ENCODE results near the gene CCL16. TPM values are rescaled to one million over a fixed set of nuclear protein-coding genes. Genes with fewer than 3 reads are reported as not detected.
"Not testable (repeated sequence)": the region's sequence is repeated elsewhere in the genome, so short reads cannot be mapped to it uniquely, and the experiment has no call there.

The CCL16 gene
- total and polyA plus RNA-seq, 8 donors = 0.14 to 0.30 TPM; not detected in 6

DNA sequence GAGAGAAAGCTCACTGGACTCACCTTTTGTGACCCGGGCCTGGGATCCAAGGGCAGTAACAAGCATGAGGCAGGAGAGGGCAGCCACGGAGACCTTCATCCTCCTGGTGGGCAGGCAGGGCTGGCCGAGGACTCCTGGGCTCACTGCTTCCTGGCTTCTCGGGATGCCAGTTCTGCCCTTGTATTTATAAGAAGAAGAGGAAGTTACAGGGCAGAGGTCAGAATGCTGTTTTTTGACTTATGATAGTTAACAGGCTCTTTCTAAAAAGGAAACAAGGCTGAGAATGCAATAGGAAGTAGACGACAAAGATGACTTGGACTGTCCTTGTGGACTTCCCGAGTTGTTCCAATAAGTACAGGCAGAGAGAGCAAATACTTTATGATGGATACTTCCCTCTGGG lies 36.5 kb upstream of the CCL16 start, which contains the start of gene CCL23:
Gene CCL23 (minus strand): TSS at position 174 of the 400 bp plus-strand sequence. CDS start 75 bp downstream, at position 99.
- H3K27me3 ChIP-seq = no peaks in the 10 kb centered on the region
- H3K9me3 ChIP-seq = no peaks in the 10 kb centered on the region
- intact Hi-C loops (cut with DNase I) = no loop called here
- TF ChIP-seq, protein P1, sequence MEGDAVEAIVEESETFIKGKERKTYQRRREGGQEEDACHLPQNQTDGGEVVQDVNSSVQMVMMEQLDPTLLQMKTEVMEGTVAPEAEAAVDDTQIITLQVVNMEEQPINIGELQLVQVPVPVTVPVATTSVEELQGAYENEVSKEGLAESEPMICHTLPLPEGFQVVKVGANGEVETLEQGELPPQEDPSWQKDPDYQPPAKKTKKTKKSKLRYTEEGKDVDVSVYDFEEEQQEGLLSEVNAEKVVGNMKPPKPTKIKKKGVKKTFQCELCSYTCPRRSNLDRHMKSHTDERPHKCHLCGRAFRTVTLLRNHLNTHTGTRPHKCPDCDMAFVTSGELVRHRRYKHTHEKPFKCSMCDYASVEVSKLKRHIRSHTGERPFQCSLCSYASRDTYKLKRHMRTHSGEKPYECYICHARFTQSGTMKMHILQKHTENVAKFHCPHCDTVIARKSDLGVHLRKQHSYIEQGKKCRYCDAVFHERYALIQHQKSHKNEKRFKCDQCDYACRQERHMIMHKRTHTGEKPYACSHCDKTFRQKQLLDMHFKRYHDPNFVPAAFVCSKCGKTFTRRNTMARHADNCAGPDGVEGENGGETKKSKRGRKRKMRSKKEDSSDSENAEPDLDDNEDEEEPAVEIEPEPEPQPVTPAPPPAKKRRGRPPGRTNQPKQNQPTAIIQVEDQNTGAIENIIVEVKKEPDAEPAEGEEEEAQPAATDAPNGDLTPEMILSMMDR (IDR thresholded peaks at IDR 0.05) = no peak
- H3K27ac ChIP-seq = no peak within 1 kb of the TSS
- H3K36me3 ChIP-seq = no peaks in the 10 kb centered on the region
- peak in 1 of 4 donors; percentile 31 for ATAC-seq
- DNase-seq = no peak
- H3K4me3 ChIP-seq = no peak within 1 kb of the TSS
- no peak for FAIRE-seq
- H3K4me1 ChIP-seq = no peaks in the 10 kb centered on the region
- 42 to 59% methylated on average over 6 of the region's 6 CpGs for WGBS, 2 donors

DNA sequence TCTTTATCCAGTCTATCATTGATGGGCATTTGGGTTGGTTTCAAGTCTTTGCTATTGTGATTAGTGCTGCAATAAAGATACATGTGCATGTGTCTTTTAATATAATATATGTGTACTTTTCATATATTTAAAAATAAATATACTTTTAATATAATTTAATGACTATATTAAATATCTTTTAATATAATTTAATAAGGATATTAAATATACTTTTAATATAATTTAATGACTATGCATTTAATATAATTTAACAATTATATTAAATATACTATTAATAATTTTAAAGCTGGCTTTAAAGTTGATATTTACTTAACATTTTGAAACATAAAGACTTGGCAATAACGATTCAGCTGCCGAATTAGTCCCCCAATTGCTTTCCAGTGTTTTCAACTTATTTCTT lies 35.3 kb upstream of the CCL16 start:
- FAIRE-seq = no peak

DNA sequence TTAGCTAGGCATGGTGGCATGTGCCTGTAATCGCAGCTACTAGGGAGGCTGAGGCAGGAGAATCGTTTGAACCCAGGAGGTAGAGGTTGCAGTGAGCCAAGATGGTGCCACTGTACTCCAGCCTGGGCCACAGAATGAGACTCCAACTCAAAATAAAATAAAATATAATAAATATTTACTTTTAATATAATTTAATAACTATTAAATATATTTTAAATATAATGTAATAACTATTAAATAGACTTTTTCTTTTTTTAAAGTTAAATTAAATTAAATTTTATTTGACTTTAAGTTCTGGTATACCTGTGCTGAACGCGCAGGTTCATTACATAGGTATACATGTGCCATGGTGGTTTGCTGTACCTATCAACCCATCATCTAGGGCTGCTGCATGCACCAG lies 34.6 kb upstream of the CCL16 start:
- DNase-seq; H3K4me1 ChIP-seq; intact Hi-C loops (cut with DNase I); ATAC-seq; H3K4me3 ChIP-seq; FAIRE-seq; H3K9me3 ChIP-seq; H3K27ac ChIP-seq; H3K36me3 ChIP-seq; H3K27me3 ChIP-seq: not testable (repeated sequence)
- WGBS, 2 donors = 85 to 87% methylated on average over 4 of the region's 4 CpGs

More for the DNA sequence above, 35.3 kb upstream of the CCL16 start:
- Histone ChIP-seq H3K36me3 (no peaks in the 10 kb centered on the region), H3K4me3 (no peak overlapping the region), H3K9me3 (no peaks in the 10 kb centered on the region), H3K27ac (no peak overlapping the region), H3K4me1 (no peaks in the 10 kb centered on the region), H3K27me3 (no peaks in the 10 kb centered on the region)
- intact Hi-C loops (cut with DNase I) = no loop called here
- 74 to 92% methylated on average over 2 of the region's 2 CpGs for WGBS, 2 donors
- ATAC-seq (no peak), DNase-seq (no peak)
- TF ChIP-seq, protein P1 (IDR thresholded peaks at IDR 0.05) = no peak

DNA sequence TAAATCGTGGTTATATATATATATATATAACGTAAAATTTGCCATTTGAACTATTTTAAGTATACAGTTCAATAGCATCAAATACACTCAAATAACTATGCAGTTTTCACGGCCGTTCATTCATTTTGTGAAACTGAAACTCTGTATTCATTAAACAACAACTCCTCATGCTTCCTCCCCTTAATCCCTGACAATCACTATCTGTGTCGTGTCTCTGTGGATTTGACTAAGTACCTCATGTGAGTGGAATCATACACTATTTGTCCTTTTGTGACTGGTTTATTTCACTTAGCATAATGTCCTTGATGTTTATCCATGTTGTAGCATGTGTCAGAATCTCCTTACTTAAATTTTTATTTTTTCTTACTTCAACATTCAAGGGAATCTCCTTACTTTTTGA lies 33.6 kb upstream of the CCL16 start:
- ATAC-seq = no peak
- DNase-seq = no peak
- Histone ChIP-seq H3K27me3 (no peaks in the 10 kb centered on the region), H3K4me3 (no peak overlapping the region), H3K36me3 (no peaks in the 10 kb centered on the region), H3K9me3 (no peaks in the 10 kb centered on the region), H3K27ac (no peak overlapping the region), H3K4me1 (no peaks in the 10 kb centered on the region)
- TF ChIP-seq, protein P1 (IDR thresholded peaks at IDR 0.05) = no peak
- FAIRE-seq = no peak
- WGBS, 2 donors = 69 to 71% methylated on average over 5 of the region's 5 CpGs
- intact Hi-C loops (cut with DNase I) = no loop called here

DNA sequence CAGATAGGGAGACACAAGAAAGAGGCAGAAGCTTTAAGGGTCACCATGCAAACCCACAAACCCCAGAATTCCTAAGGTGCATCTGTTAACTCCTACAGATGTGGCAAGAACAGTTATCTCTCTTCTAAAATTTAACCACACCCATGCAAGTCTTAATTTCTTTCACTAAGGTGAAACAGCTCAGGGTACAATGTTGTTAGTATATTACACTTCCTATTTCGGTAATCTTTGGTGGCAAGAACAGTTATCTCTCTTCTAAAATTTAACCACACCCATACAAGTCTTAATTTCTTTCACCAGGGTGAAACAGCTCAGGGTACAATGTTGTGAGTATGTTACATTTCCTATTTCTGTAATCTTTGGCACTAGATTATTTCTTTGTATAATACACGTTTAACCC lies 29.9 kb upstream of the CCL16 start:
- no peak for FAIRE-seq
- Histone ChIP-seq H3K4me1 (no peaks in the 10 kb centered on the region), H3K27me3 (no peaks in the 10 kb centered on the region), H3K36me3 (no peaks in the 10 kb centered on the region), H3K27ac (no peak overlapping the region), H3K4me3 (no peak overlapping the region), H3K9me3 (no peaks in the 10 kb centered on the region)
- intact Hi-C loops (cut with DNase I) = no loop called here
- no peak for ATAC-seq
- WGBS, 2 donors = 57 to 68% methylated on average over 2 of the region's 2 CpGs
- TF ChIP-seq, protein P1 (IDR thresholded peaks at IDR 0.05) = no peak
- no peak for DNase-seq
